ENCODE measurements around the gene PDE7B.

Gene PDE7B

DNA sequence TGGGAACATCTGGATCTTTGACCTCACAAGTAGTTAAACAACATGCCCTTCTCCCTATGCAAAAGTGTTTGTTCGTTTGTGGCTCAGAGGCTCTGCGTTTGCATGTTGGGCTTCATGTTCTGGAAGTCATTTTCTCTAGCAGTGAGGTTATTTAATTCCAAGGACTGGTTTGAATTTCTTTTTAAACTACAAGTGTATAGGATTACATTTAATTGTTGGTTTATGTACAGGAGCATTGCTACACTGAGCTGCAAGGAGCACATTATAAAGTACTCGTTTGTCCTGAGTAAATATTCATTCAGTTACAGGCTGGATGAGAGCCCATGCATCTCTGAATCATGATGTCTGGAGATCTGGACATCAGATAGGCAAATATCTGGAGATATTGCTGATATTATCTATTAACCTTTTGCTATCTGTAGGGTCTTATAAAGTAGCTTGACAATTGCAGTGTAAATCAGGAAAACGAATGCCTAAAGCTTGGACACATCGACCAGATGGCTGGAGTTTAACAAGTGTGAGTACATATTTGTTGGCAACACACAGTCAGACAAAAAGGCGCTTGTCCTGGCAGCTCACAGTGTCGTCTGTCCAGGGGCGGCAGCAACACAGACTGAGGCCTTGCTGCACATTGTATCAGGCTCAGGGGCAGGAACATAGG is 84.6 kb downstream of the PDE7B start:
- no peak overlapping the region for H3K4me3 ChIP-seq (ENCODE audit: extremely low read depth, insufficient read depth, low read length, poor library complexity, severe bottlenecking)
- H3K9me3 ChIP-seq (ENCODE audit: control insufficient read depth, low read length), result no peaks in the 10 kb centered on the region
- H3K4me1 ChIP-seq (ENCODE audit: control insufficient read depth, insufficient read depth, low read length, poor library complexity, severe bottlenecking), result no peaks in the 10 kb centered on the region
- peak overlapping the region; percentile 62 for H3K27ac ChIP-seq (ENCODE audit: low read depth, low read length, severe bottlenecking)
- 82 to 94% methylated on average over 6 to 7 of the region's 8 CpGs for WGBS, 2 experiments (ENCODE audit: insufficient coverage in 2 of 2)
- no peaks in the 10 kb centered on the region for H3K36me3 ChIP-seq (ENCODE audit: control insufficient read depth, insufficient read depth, low read length)

DNA sequence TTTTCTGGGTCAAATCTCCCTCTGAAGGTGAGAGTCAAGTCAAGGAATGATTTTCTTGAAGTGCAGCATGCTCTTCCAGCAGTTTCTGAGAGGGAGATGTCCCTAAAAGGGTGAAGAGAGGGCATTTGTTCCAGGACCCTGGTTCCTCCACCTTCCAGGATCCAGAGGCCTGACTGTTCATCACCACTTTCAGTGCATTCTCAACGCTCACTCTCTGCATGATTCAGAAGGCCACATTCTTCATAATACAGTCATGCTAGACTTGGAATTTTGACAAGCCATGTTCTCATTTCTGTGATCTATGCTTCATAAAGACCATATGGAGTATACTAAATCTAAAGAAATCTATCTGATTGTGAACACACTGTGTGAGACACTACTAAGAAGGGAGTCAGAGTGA is 85.1 kb downstream of the PDE7B start:
- Histone ChIP-seq H3K4me3 (ENCODE audit: extremely low read depth, insufficient read depth, low read length, poor library complexity, severe bottlenecking) (no peak overlapping the region), H3K9me3 (ENCODE audit: control insufficient read depth, low read length) (no peaks in the 10 kb centered on the region), H3K27ac (ENCODE audit: low read depth, low read length, severe bottlenecking) (peak overlapping the region; percentile 62), H3K36me3 (ENCODE audit: control insufficient read depth, insufficient read depth, low read length) (no peaks in the 10 kb centered on the region), H3K4me1 (ENCODE audit: control insufficient read depth, insufficient read depth, low read length, poor library complexity, severe bottlenecking) (no peaks in the 10 kb centered on the region)
- WGBS, 2 experiments (ENCODE audit: insufficient coverage in 2 of 2), result 100% methylated on average over 1 of the region's 1 CpG; no CpG with 5 or more reads in 1 of the 2 experiments

DNA sequence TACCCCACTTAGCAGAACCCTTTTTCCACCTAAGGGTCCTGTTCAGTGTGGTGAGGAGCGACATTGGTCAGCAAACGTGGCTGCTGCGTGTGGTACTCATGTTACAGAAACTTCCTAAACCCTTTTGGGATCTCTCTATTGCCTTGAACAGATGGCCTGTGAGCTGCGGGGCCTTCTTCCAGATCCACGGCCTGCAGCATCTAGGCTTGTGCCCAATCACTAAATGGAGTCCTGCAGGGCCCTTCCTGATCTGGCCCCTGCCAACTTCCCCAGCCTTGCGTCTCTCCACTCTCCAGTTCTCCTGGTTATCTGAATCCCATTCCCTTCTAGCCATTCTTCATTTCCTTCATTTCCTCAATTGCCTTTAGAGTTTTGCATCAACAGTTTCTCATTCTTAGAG is 85.6 kb downstream of the PDE7B start:
- Histone ChIP-seq H3K4me3 (ENCODE audit: extremely low read depth, insufficient read depth, low read length, poor library complexity, severe bottlenecking) (no peak overlapping the region), H3K27ac (ENCODE audit: low read depth, low read length, severe bottlenecking) (no peak overlapping the region), H3K4me1 (ENCODE audit: control insufficient read depth, insufficient read depth, low read length, poor library complexity, severe bottlenecking) (no peaks in the 10 kb centered on the region), H3K36me3 (ENCODE audit: control insufficient read depth, insufficient read depth, low read length) (no peaks in the 10 kb centered on the region), H3K9me3 (ENCODE audit: control insufficient read depth, low read length) (no peaks in the 10 kb centered on the region)
- WGBS, 2 experiments (ENCODE audit: insufficient coverage in 2 of 2), result 90 to 97% methylated on average over 5 to 6 of the region's 6 CpGs

- Histone ChIP-seq H3K4me3 (ENCODE audit: extremely low read depth, insufficient read depth, low read length, poor library complexity, severe bottlenecking) (no peak overlapping the region), H3K36me3 (ENCODE audit: control insufficient read depth, insufficient read depth, low read length) (no peaks in the 10 kb centered on the region), H3K9me3 (ENCODE audit: control insufficient read depth, low read length) (no peaks in the 10 kb centered on the region)
Observed at GRCh38 chr6:135938576-135939207, 87.2 kb downstream of the PDE7B start.

DNA sequence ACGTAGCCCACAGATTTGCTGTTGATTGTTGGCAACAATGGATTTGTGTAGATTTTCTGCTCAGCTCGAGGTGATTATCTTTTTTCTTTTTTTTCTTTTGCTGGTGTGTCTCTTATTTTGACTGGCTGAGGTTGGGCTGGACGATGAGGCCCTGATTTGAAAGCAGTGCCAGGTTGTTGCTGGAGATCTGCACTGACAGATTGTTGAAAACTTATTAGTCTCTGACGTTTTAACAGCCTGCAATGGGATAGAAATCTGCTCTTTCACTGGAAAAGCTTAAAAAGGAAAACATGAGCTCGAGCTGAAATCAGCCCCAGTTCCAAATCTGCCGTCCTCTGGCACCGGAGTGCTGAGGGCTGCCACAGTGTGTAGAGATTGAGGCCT is 87.7 kb downstream of the PDE7B start:
- Histone ChIP-seq H3K4me3 (ENCODE audit: extremely low read depth, insufficient read depth, low read length, poor library complexity, severe bottlenecking) (no peak overlapping the region), H3K27ac (ENCODE audit: low read depth, low read length, severe bottlenecking) (no peak overlapping the region), H3K4me1 (ENCODE audit: control insufficient read depth, insufficient read depth, low read length, poor library complexity, severe bottlenecking) (no peaks in the 10 kb centered on the region), H3K9me3 (ENCODE audit: control insufficient read depth, low read length) (no peaks in the 10 kb centered on the region), H3K36me3 (ENCODE audit: control insufficient read depth, insufficient read depth, low read length) (no peaks in the 10 kb centered on the region)
- WGBS, 2 experiments (ENCODE audit: insufficient coverage in 2 of 2), result 81 to 87% methylated on average over 5 of the region's 7 CpGs

More at GRCh38 chr6:135938576-135939207, 87.2 kb downstream of the PDE7B start:
- H3K27ac ChIP-seq (ENCODE audit: low read depth, low read length, severe bottlenecking), result no peak overlapping the region
- WGBS, 2 experiments (ENCODE audit: insufficient coverage in 2 of 2), result 55 to 65% methylated on average over 7 of the region's 9 CpGs
- no peaks in the 10 kb centered on the region for H3K4me1 ChIP-seq (ENCODE audit: control insufficient read depth, insufficient read depth, low read length, poor library complexity, severe bottlenecking)

GRCh38 chr6:135940616-135941167 is 89.2 kb downstream of the PDE7B start:
- Histone ChIP-seq H3K36me3 (ENCODE audit: control insufficient read depth, insufficient read depth, low read length) (no peaks in the 10 kb centered on the region), H3K9me3 (ENCODE audit: control insufficient read depth, low read length) (no peaks in the 10 kb centered on the region), H3K4me1 (ENCODE audit: control insufficient read depth, insufficient read depth, low read length, poor library complexity, severe bottlenecking) (no peaks in the 10 kb centered on the region), H3K4me3 (ENCODE audit: extremely low read depth, insufficient read depth, low read length, poor library complexity, severe bottlenecking) (no peak overlapping the region), H3K27ac (ENCODE audit: low read depth, low read length, severe bottlenecking) (no peak overlapping the region)
- WGBS, 2 experiments (ENCODE audit: insufficient coverage in 2 of 2), result 77% methylated on average over 2 of the region's 5 CpGs; no CpG with 5 or more reads in 1 of the 2 experiments

DNA sequence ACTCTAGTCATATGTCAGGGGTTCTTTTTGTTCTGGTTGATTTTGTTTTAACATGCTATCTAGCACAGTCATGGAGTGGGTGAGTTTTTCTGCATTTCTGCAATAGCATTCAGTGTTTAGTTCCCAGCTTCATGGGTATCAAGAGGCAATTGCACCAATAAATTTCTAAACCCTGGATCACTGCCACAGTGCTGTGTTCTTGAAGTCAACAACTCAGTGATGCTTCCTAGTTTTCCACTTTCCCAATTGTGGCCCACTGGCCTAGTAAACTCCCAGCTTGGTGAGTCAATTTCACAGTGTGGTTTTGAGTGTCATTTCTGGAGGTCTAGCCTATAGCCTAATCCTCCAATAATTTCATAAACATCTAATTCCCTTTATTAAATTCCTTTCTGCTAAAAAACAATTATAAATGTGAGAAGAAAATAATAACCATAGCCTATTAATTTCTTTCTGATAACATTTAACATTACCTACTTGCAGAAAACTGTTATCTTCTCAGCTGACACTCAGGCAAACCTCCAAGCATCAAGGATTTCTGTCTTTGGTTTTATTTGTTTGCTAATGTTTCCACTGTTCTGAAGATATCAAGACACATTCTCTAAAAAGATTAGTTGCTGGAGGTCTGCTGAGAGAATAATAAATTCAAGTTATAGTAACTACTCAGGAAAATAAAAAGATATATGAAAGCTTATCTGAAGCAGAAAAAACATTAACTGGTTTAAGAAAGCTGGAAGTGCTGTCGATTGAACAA is 89.9 kb downstream of the PDE7B start:
- WGBS, 2 experiments (ENCODE audit: insufficient coverage in 2 of 2), result 100% methylated on average over 1 of the region's 1 CpG; no CpG with 5 or more reads in 1 of the 2 experiments
- no peaks in the 10 kb centered on the region for H3K4me1 ChIP-seq (ENCODE audit: control insufficient read depth, insufficient read depth, low read length, poor library complexity, severe bottlenecking)
- H3K4me3 ChIP-seq (ENCODE audit: extremely low read depth, insufficient read depth, low read length, poor library complexity, severe bottlenecking), result no peak overlapping the region
- no peaks in the 10 kb centered on the region for H3K36me3 ChIP-seq (ENCODE audit: control insufficient read depth, insufficient read depth, low read length)
- H3K9me3 ChIP-seq (ENCODE audit: control insufficient read depth, low read length), result no peaks in the 10 kb centered on the region
- H3K27ac ChIP-seq (ENCODE audit: low read depth, low read length, severe bottlenecking), result no peak overlapping the region

- no peaks in the 10 kb centered on the region for H3K4me1 ChIP-seq (ENCODE audit: control insufficient read depth, insufficient read depth, low read length, poor library complexity, severe bottlenecking)
- H3K4me3 ChIP-seq (ENCODE audit: extremely low read depth, insufficient read depth, low read length, poor library complexity, severe bottlenecking), result no peak overlapping the region
- no peak overlapping the region for H3K27ac ChIP-seq (ENCODE audit: low read depth, low read length, severe bottlenecking)
- no peaks in the 10 kb centered on the region for H3K9me3 ChIP-seq (ENCODE audit: control insufficient read depth, low read length)
- no peaks in the 10 kb centered on the region for H3K36me3 ChIP-seq (ENCODE audit: control insufficient read depth, insufficient read depth, low read length)
- 76 to 88% methylated on average over 4 to 6 of the region's 6 CpGs for WGBS, 2 experiments (ENCODE audit: insufficient coverage in 2 of 2)
Observed at GRCh38 chr6:135944120-135944519, 92.6 kb downstream of the PDE7B start.

- WGBS, 2 experiments (ENCODE audit: insufficient coverage in 2 of 2), result no CpG with 5 or more reads among the region's 3 CpGs
- H3K9me3 ChIP-seq (ENCODE audit: control insufficient read depth, low read length), result no peaks in the 10 kb centered on the region
- no peaks in the 10 kb centered on the region for H3K4me1 ChIP-seq (ENCODE audit: control insufficient read depth, insufficient read depth, low read length, poor library complexity, severe bottlenecking)
- no peak overlapping the region for H3K27ac ChIP-seq (ENCODE audit: low read depth, low read length, severe bottlenecking)
- no peak overlapping the region for H3K4me3 ChIP-seq (ENCODE audit: extremely low read depth, insufficient read depth, low read length, poor library complexity, severe bottlenecking)
- no peaks in the 10 kb centered on the region for H3K36me3 ChIP-seq (ENCODE audit: control insufficient read depth, insufficient read depth, low read length)
Observed at GRCh38 chr6:135946674-135947073, 95.2 kb downstream of the PDE7B start.

DNA sequence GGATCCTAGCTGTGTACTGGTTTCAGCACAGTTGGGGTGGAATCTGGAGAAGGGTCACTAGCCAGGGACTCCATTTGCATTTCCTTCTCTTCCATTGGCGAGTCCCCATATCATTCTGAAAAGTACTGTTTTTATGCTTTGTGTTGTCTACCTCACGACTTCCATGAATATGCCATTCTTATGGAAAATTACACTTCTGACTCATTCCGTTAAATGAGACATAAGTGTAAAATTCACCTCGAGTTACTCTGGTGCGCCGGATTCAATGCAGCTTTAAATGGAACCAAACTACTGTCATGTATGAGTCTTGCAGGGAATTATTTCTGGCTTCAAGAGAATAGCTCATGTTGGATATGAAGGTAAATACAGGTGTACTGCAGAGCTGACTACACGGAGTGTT is 99.2 kb downstream of the PDE7B start:
- WGBS, 2 experiments (ENCODE audit: insufficient coverage in 2 of 2), result 85 to 89% methylated on average over 4 to 7 of the region's 7 CpGs
- H3K9me3 ChIP-seq (ENCODE audit: control insufficient read depth, low read length), result no peaks in the 10 kb centered on the region
- H3K27ac ChIP-seq (ENCODE audit: low read depth, low read length, severe bottlenecking), result no peak overlapping the region
- no peaks in the 10 kb centered on the region for H3K36me3 ChIP-seq (ENCODE audit: control insufficient read depth, insufficient read depth, low read length)
- no peak overlapping the region for H3K4me3 ChIP-seq (ENCODE audit: extremely low read depth, insufficient read depth, low read length, poor library complexity, severe bottlenecking)
- H3K4me1 ChIP-seq (ENCODE audit: control insufficient read depth, insufficient read depth, low read length, poor library complexity, severe bottlenecking), result no peaks in the 10 kb centered on the region

Measured in mesodermal cell (in vitro differentiated cells).